Nephron progenitor cell (in vitro differentiated cells): ENCODE measurements around the gene VSX1.
A peak's percentile ranks its signal among the peaks of the same experiment; 100 is the strongest.

ENCODE experiments used
- DNase-seq: peaks from one replicate; pipeline ENCODE4 v3.0.0; 2021
- H3K27ac Mint-ChIP-seq: 2 replicates; pipeline ENCODE4 v1.8.0; 2021; ENCODE audit warnings: mild to moderate bottlenecking, moderate library complexity, mixed read lengths
- H3K27me3 Mint-ChIP-seq: 2 replicates; pipeline ENCODE4 v1.8.0; 2021; ENCODE audit warnings: mild to moderate bottlenecking, low read depth, mixed read lengths; ENCODE audit not compliant: poor library complexity
- H3K36me3 Mint-ChIP-seq: 2 replicates; pipeline ENCODE4 v1.8.0; 2021; ENCODE audit warnings: low read depth, mixed read lengths
- H3K4me1 Mint-ChIP-seq: 2 replicates; pipeline ENCODE4 v1.8.0; 2021; ENCODE audit warnings: mixed read lengths
- H3K4me3 Mint-ChIP-seq: 2 replicates; pipeline ENCODE4 v1.8.0; 2021; ENCODE audit warnings: mild to moderate bottlenecking, moderate library complexity, mixed read lengths
- H3K9me3 Mint-ChIP-seq: 2 replicates; pipeline ENCODE4 v1.8.0; 2021; ENCODE audit warnings: mild to moderate bottlenecking, moderate library complexity, mixed read lengths
- TF ChIP-seq, protein P1 (sequence below): fragments of 200-600 bp; sonication (generic); IDR thresholded peaks from 2 replicates; pipeline ENCODE4 v1.5.0; 2021; ENCODE audit warnings: antibody characterized with exemption

The VSX1 gene

GRCh38 chr20:25035921-25036320, 46.0 kb downstream of the VSX1 start:
- H3K36me3 Mint-ChIP-seq: no peaks in the 10 kb centered on the region
- H3K9me3 Mint-ChIP-seq: no peaks in the 10 kb centered on the region
- H3K4me3 Mint-ChIP-seq: no peak overlapping the region
- no peak for DNase-seq
- peak overlapping the region; percentile 66 for H3K27ac Mint-ChIP-seq
- H3K27me3 Mint-ChIP-seq: peaks cover 22% of the 10 kb centered on the region
- H3K4me1 Mint-ChIP-seq: peaks cover 17% of the 10 kb centered on the region
- TF ChIP-seq, protein P1, sequence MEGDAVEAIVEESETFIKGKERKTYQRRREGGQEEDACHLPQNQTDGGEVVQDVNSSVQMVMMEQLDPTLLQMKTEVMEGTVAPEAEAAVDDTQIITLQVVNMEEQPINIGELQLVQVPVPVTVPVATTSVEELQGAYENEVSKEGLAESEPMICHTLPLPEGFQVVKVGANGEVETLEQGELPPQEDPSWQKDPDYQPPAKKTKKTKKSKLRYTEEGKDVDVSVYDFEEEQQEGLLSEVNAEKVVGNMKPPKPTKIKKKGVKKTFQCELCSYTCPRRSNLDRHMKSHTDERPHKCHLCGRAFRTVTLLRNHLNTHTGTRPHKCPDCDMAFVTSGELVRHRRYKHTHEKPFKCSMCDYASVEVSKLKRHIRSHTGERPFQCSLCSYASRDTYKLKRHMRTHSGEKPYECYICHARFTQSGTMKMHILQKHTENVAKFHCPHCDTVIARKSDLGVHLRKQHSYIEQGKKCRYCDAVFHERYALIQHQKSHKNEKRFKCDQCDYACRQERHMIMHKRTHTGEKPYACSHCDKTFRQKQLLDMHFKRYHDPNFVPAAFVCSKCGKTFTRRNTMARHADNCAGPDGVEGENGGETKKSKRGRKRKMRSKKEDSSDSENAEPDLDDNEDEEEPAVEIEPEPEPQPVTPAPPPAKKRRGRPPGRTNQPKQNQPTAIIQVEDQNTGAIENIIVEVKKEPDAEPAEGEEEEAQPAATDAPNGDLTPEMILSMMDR: no peak

DNA sequence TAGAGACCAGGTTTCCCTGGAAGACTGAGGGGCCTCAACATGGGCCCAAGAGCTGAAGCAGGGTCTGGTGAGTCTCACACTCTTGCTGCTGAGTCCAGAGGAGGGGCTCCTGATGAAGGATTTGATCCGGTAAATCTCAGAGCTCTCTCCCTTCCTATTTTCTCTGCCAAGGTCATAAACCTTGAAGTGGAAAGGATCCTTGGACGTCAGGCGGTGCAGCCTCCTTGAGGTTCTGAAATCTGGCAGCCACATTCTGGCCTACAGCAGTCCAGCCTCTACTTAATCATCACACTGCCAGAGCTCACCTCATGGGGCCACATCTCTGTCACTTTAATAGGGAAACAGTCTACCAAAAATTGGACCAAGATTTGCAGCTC, 48.0 kb downstream of the VSX1 start:
- TF ChIP-seq, protein P1: no peak
- H3K4me3 Mint-ChIP-seq: no peak overlapping the region
- no peak for DNase-seq
- H3K36me3 Mint-ChIP-seq: no peaks in the 10 kb centered on the region
- no peak overlapping the region for H3K27ac Mint-ChIP-seq
- no peaks in the 10 kb centered on the region for H3K9me3 Mint-ChIP-seq
- H3K27me3 Mint-ChIP-seq: peaks cover 22% of the 10 kb centered on the region
- peaks cover 17% of the 10 kb centered on the region for H3K4me1 Mint-ChIP-seq

- Mint-ChIP-seq H3K27me3 (peaks cover 26% of the 10 kb centered on the region), H3K4me1 (peaks cover 17% of the 10 kb centered on the region), H3K27ac (no peak overlapping the region), H3K36me3 (no peaks in the 10 kb centered on the region), H3K9me3 (no peaks in the 10 kb centered on the region), H3K4me3 (no peak overlapping the region)
- no peak for DNase-seq
- TF ChIP-seq, protein P1: no peak
Observed at GRCh38 chr20:25033265-25033923, 48.5 kb downstream of the VSX1 start.

DNA sequence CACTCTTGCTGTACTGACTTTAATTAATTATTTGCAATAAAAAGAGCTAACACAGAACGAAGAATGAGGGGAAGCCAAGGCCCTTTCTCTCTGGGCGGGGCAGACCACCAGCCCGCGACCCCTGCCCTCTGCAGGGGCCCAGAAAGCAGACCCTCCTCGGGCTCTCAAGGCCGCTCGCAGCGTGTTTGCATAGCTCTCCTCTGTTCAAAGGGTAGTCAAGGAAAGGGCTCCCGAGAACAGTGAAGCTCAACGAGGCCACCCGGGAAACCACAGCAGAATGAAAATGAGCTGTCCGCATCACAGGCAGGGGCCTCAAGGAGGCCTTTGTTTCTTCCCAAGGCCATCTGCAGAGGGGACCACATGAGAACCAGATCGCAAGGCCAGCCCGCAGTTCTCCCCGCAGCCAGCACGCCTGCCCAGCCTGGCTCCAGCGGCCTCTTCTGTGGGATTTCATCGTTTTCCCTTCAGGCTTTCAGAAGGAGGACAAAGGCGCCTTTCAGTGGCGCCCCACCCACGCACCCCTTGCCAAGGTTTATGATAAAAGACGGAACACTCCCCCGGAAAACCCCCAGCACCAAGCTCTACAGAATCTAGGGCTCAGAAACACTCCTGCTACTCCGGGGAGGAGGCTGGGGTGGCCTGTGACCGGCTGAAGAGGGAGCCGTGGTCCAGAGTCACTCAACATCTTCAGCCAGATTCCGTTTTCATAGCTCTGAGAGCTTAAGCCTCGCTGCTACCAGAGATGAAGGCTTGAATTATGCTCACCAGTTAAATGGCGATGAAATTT, 49.3 kb downstream of the VSX1 start:
- Mint-ChIP-seq H3K27me3 (peaks cover 28% of the 10 kb centered on the region), H3K36me3 (no peaks in the 10 kb centered on the region), H3K27ac (no peak overlapping the region), H3K9me3 (no peaks in the 10 kb centered on the region), H3K4me1 (peaks cover 17% of the 10 kb centered on the region), H3K4me3 (no peak overlapping the region)
- DNase-seq: peak; percentile 17
- TF ChIP-seq, protein P1: no peak

DNA sequence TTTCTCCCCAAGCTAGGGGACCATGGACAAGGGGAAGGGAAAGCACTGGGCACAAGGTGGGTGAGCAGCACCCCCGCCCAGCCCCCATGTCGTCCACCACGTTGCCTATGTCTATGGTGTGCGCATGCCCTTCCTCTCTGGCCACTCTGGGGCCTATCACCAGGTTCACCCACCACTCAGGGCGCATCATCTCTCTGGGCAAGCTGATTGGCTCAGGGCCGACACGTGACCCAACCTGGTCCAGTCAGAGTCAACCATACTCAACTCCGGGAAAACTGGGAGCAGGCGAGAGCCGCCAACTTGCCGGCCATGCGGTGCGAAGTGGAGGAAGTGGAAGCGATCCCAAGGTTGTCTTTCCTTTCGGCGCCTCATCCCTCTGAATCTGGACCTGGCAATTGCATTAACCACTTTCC, 49.9 kb downstream of the VSX1 start:
- H3K27me3 Mint-ChIP-seq: peaks cover 26% of the 10 kb centered on the region
- H3K4me3 Mint-ChIP-seq: no peak overlapping the region
- no peaks in the 10 kb centered on the region for H3K36me3 Mint-ChIP-seq
- H3K9me3 Mint-ChIP-seq: no peaks in the 10 kb centered on the region
- peaks cover 17% of the 10 kb centered on the region for H3K4me1 Mint-ChIP-seq
- no peak overlapping the region for H3K27ac Mint-ChIP-seq
- DNase-seq: no peak
- TF ChIP-seq, protein P1: no peak
